Kidney (tissue), 14 donors: ENCODE measurements around the gene FBXO34. TPM values are rescaled to one million over a fixed set of nuclear protein-coding genes. Genes with fewer than 3 reads are reported as not detected.

Source experiments
- DNase-seq, 5 donors: peaks; one replicate each; pipeline ENCODE4 v3.0.0-alpha.2; 2013 to 2020
- FAIRE-seq: peaks from 2 replicates; lab custom pipeline; 2012; peaks lifted over from hg19 to GRCh38; lab: Jason Lieb, UNC
- H3K27ac ChIP-seq, 2 donors: one replicate each; pipeline ENCODE4 v1.7.0; 2013; ENCODE audit warnings: low read depth in 2 of 2, low read length in 2 of 2, inconsistent platforms in 1 of 2
- H3K27me3 ChIP-seq: one replicate; pipeline ENCODE4 v1.7.1; 2013; ENCODE audit warnings: low read length, inconsistent platforms; ENCODE audit not compliant: control insufficient read depth, insufficient read depth
- H3K36me3 ChIP-seq, 3 donors: one replicate each; pipeline versions ENCODE4 v1.7.0 to v1.7.1; 2013; ENCODE audit warnings: low read length in 3 of 3, control low read depth in 1 of 3, inconsistent platforms in 1 of 3; ENCODE audit not compliant: insufficient read depth in 3 of 3, control insufficient read depth in 2 of 3
- H3K4me1 ChIP-seq, 3 donors: one replicate each; pipeline versions ENCODE4 v1.7.0 to v1.7.1; 2013; ENCODE audit warnings: low read length in 3 of 3, inconsistent platforms in 1 of 3, low read depth in 1 of 3; ENCODE audit not compliant: control insufficient read depth in 2 of 3, insufficient read depth in 2 of 3
- H3K4me3 ChIP-seq, 3 donors: one replicate each; pipeline versions ENCODE4 v1.7.0 to v1.8.1; 2013; ENCODE audit warnings: low read length in 3 of 3, control low read depth in 1 of 3, inconsistent platforms in 1 of 3
- H3K9ac ChIP-seq, 3 donors: one replicate each; pipeline versions ENCODE4 v1.7.0 to v1.7.1; 2013; ENCODE audit warnings: low read length in 3 of 3, control low read depth in 1 of 3, inconsistent platforms in 1 of 3
- H3K9me3 ChIP-seq, 3 donors: one replicate each; pipeline versions ENCODE4 v1.7.0 to v1.7.1; 2013; ENCODE audit warnings: low read length in 3 of 3, control low read depth in 1 of 3, inconsistent platforms in 1 of 3; ENCODE audit not compliant: control insufficient read depth in 2 of 3, insufficient read depth in 1 of 3
- intact Hi-C: fragments of 100-400 bp; cut with DNase I; formaldehyde crosslinking; loops from one replicate; pipeline ENCODE4 v1.11.1; 2022
- polyA plus RNA-seq: library from polyadenylated mRNA; stranded (reverse); fragments of 350-450 nt; fragmentation: Illumina TruSeq; extraction: RNeasy Lipid Tissue Mini Kit (QIAGEN cat#74804); gene quantifications from one replicate; pipeline ENCODE4 v1.2.3, GENCODE V29; 2014; ENCODE audit warnings: low read depth, low replicate concordance; ENCODE audit not compliant: insufficient read depth
- total RNA-seq: library from RNA; stranded (reverse); fragmentation: NEBNext Ultra II Directional; extraction: Animal tissue kit (Norgen Biotek cat#: 25700); gene quantifications from one replicate; pipeline ENCODE4 v1.2.1, GENCODE V29; 2021
- TF ChIP-seq, protein P1 (sequence below): IDR thresholded peaks from 3 replicates; pipeline ENCODE4 v1.5.1; 2012; ENCODE audit warnings: mild to moderate bottlenecking, moderate library complexity, borderline replicate concordance; ENCODE audit not compliant: insufficient read depth; ENCODE audit errors: extremely low read depth
- donor health status: control.
- donor health status: control.
- donor health status: control.
- donor health status: control.
- donor health status: control.
- donor health status: DM: yes; HTN: yes; CAD: no.
- donor health status: Normal renal cell carcinoma (clear cell type).

The FBXO34 gene
- total and polyA plus RNA-seq, 2 donors from 2014 or later = 12.8 to 38.5 TPM

DNA sequence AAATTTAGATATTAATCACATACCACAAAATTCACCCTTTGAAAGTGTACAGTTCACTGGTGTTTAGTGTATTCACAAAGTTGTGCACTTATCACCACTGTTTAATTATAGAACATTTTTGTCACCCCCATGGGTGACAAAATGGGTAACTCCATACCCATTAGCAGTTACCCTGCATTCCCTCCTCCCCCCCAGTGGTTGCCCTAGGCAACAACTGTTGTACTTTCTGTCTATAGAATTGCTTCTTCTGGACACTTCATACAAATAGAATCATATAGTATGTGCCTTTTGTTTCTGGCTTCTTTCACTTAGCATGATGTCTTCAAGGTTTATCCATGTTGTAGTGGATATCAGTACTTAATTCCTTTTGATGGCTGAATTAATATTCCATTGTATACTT is 52.7 kb downstream of the FBXO34 start:
- Histone ChIP-seq H3K9ac (no peak overlapping the region), H3K27ac (no peak overlapping the region), H3K36me3 (no peaks in the 10 kb centered on the region), H3K4me3 (no peak overlapping the region), H3K4me1 (peaks cover 0 to 7% (median 0%) of the 10 kb centered on the region in 3 donors), H3K27me3 (no peaks in the 10 kb centered on the region), H3K9me3 (no peaks in the 10 kb centered on the region)
- TF ChIP-seq, protein P1, sequence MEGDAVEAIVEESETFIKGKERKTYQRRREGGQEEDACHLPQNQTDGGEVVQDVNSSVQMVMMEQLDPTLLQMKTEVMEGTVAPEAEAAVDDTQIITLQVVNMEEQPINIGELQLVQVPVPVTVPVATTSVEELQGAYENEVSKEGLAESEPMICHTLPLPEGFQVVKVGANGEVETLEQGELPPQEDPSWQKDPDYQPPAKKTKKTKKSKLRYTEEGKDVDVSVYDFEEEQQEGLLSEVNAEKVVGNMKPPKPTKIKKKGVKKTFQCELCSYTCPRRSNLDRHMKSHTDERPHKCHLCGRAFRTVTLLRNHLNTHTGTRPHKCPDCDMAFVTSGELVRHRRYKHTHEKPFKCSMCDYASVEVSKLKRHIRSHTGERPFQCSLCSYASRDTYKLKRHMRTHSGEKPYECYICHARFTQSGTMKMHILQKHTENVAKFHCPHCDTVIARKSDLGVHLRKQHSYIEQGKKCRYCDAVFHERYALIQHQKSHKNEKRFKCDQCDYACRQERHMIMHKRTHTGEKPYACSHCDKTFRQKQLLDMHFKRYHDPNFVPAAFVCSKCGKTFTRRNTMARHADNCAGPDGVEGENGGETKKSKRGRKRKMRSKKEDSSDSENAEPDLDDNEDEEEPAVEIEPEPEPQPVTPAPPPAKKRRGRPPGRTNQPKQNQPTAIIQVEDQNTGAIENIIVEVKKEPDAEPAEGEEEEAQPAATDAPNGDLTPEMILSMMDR = no peak
- FAIRE-seq = no peak
- DNase-seq = no peak
- intact Hi-C loops = no loop called here

DNA sequence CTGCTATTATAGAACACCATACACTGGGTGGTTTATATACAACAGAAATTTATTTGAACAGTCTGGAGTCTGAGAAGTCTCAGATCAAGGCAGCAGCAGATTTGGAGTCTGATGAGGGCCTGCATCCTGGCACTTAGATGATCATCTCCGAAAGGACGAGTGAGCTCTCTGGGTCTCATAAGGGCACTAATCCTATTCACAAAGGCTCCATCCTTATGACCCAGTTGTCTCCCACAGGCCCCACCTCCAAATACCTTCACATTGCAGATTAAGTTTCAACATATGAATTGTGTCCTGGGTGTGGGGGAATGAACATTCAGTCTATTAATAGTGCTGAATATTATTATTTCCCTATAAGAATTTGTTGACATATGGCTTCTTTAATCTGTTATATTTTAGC is 53.6 kb downstream of the FBXO34 start:
- Histone ChIP-seq H3K27ac (no peak overlapping the region), H3K4me3 (no peak overlapping the region), H3K9ac (no peak overlapping the region), H3K9me3 (no peaks in the 10 kb centered on the region), H3K36me3 (no peaks in the 10 kb centered on the region), H3K27me3 (no peaks in the 10 kb centered on the region), H3K4me1 (peaks cover 0 to 7% (median 0%) of the 10 kb centered on the region in 3 donors)
- TF ChIP-seq, protein P1 = no peak
- intact Hi-C loops = no loop called here
- no peak for DNase-seq
- no peak for FAIRE-seq

DNA sequence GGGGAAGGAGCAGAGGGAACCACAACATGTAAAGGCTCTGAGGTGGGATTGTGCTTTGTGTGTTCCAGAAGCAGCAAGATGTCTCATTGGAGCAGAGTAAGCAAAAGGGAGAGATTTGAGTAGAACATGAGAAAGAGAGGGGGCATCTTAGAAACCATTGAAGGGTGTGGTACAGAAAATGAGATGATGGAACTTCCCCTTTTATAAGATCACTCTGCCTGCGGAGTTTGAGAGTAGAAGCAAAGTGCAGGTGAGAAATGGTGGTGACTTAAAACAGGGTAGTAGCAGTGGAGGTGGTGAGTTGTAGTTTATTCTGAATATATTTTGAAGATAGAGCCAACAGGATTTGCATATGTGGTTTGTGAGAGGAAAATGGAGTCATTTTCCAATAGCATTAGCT is 56.0 kb downstream of the FBXO34 start:
- H3K9ac ChIP-seq = no peak overlapping the region
- intact Hi-C loops = no loop called here
- H3K4me3 ChIP-seq = no peak overlapping the region
- H3K4me1 ChIP-seq = peaks cover 0 to 9% (median 0%) of the 10 kb centered on the region in 3 donors
- H3K9me3 ChIP-seq = no peaks in the 10 kb centered on the region
- no peak for DNase-seq
- FAIRE-seq = no peak
- H3K36me3 ChIP-seq = no peaks in the 10 kb centered on the region
- H3K27me3 ChIP-seq = no peaks in the 10 kb centered on the region
- no peak overlapping the region for H3K27ac ChIP-seq
- TF ChIP-seq, protein P1 = no peak

DNA sequence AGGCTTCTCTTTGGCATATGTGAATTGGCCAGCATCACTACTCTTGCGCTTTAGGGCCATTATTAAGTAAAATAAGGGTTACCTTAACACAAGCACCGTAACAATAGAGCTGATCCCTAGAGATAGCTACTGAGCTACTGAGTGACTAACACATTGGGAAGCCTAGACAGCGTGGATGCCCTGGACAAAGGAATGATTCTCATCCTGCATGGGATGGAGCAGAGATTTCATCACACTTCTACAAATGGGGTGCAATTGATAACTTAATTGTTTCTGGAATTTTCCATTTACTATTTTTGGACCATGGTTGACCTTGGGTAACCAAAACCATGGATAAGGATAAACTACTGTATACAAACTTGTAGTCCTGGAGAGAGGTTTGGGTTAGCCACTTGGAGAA is 57.1 kb downstream of the FBXO34 start:
- DNase-seq = no peak
- Histone ChIP-seq H3K4me1 (peaks cover 0 to 17% (median 4%) of the 10 kb centered on the region in 3 donors), H3K27me3 (no peaks in the 10 kb centered on the region), H3K36me3 (no peaks in the 10 kb centered on the region), H3K9me3 (no peaks in the 10 kb centered on the region), H3K9ac (no peak overlapping the region), H3K4me3 (no peak overlapping the region), H3K27ac (no peak overlapping the region)
- intact Hi-C loops = no loop called here
- TF ChIP-seq, protein P1 = no peak
- FAIRE-seq = no peak
